ENCODE results near the gene TTC7B.

The TTC7B gene

DNA sequence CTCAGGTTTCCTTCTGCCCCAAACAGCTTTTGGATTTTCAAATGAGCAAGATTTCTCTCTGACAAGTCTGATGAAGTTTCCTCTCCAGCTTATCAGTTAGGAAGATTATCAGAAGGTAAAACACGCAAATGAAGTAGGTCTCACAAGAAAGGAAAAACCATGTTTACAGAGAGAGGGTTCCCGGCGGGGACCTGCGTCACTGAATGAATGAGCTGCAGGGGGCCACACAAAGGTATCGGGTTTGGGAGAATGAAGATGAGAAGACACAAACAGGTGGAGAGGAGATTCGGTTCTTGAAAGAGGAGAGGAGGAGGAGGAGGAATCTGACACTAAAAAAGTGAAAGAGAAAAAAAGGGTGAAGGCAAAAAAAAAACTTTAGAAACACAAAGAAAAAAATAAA lies 210.8 kb downstream of the TTC7B start:
- no peak overlapping the region for H3K27ac ChIP-seq
- TF ChIP-seq, protein P1, sequence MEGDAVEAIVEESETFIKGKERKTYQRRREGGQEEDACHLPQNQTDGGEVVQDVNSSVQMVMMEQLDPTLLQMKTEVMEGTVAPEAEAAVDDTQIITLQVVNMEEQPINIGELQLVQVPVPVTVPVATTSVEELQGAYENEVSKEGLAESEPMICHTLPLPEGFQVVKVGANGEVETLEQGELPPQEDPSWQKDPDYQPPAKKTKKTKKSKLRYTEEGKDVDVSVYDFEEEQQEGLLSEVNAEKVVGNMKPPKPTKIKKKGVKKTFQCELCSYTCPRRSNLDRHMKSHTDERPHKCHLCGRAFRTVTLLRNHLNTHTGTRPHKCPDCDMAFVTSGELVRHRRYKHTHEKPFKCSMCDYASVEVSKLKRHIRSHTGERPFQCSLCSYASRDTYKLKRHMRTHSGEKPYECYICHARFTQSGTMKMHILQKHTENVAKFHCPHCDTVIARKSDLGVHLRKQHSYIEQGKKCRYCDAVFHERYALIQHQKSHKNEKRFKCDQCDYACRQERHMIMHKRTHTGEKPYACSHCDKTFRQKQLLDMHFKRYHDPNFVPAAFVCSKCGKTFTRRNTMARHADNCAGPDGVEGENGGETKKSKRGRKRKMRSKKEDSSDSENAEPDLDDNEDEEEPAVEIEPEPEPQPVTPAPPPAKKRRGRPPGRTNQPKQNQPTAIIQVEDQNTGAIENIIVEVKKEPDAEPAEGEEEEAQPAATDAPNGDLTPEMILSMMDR (conservative IDR thresholded peaks at IDR 0.05) = no peak

DNA sequence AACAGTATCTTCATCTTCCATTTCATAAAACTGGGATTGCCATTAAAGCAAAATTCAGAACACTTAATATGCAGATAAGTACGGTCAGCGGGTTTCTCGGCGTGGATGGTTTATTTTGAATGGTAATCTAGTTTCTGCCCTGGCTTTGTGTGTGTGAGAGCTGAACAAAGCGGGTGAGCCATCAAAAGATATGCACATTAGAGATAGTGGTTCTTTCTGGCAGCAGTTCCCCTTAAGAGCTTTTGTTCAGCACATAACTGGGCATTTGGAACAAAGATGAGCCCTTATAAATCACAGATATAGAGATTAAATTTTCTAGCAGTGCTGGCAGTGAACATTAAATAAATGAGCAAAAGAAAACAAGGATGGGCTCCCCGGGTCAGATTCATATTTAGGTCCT lies 211.9 kb downstream of the TTC7B start:
- H3K27ac ChIP-seq = no peak overlapping the region
- TF ChIP-seq, protein P1 (conservative IDR thresholded peaks at IDR 0.05) = no peak

DNA sequence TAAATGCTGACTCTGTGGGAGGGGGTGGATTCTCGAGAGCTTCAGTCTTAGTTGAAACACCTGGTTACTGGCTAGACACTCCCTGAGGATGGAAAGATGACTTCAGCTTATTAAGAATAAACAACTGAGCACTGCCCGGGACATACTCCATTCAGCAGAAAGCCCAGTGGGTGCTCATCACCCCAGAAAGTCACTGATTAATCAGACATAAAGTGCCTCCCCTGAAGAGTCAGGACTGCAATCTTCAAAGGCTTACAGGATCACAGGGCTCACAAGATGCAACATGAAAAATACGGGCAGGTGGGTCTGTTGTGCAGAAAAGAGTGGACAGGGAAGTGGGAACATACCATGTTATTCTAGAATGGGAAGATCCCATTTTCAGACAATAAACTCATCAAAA lies 212.4 kb downstream of the TTC7B start:
- TF ChIP-seq, protein P1 (conservative IDR thresholded peaks at IDR 0.05) = no peak
- H3K27ac ChIP-seq = no peak overlapping the region

DNA sequence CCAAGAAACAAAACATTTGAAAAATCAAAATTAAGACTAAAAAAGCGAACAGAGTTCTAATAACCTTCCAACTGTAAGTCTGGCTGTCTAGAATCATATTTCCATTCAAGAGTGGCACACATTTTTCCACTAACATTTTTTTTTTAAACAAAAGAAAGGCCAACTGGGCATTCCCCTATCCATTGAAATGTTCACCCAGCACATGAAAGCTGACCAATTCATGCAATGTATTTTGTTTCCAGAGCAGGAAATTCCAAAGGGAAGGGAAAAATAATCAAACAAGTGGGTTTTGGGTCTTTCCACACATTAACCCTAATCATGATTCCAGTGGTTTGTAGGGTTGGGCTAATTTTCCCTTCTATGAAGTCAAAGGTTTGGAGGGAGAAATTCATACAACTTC lies 212.9 kb downstream of the TTC7B start:
- TF ChIP-seq, protein P1 (conservative IDR thresholded peaks at IDR 0.05) = no peak
- H3K27ac ChIP-seq = no peak overlapping the region

DNA sequence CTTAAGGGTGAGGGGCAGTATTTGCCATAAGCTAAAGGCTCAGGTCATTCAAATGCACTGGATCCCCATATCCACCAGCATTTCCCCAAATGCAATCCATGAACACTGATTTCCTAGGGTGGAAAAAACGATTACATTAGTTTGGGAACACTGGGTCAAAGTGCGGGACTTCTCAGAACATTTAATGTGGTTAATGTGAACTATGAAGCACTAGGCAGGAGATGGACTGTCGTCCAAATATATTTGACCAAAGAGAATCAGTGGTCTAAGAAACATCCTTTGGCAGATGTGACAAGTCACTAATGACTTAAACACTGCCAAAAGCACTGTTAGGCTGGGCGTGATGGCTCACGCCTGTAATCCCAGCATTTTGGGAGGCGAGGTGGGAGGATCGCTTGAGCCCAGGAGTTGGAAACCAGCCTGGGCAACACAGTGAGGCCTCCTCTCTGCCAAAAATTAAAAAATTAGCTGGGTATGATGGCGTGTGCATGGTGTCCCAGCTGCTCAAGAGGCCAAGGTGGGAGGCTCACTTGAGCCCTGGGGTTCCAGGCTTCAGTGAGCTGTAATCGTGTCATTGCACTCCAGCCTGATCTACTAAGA lies 214.0 kb downstream of the TTC7B start:
- no peak overlapping the region for H3K27ac ChIP-seq
- TF ChIP-seq, protein P1 (conservative IDR thresholded peaks at IDR 0.05) = no peak

DNA sequence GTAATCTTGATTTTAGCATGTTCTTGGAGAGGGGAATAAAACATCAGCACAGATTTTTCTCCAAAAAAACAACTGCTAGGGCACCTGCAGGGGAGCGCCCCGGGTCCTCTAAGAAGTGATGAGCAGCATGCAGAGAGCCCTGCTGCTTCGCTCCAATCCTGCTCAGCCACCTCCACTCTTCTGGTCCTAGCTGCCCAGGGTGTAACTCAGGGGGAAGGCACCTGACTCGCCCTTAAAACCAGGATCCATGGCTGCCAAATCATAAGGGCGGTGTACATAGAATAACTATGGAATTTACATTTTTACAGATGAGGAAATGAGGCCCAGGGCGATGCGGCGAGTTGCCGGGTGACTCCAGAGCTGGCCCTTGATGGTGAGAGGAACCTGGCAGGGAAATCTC lies 214.7 kb downstream of the TTC7B start:
- TF ChIP-seq, protein P1 (conservative IDR thresholded peaks at IDR 0.05) = no peak
- H3K27ac ChIP-seq = no peak overlapping the region

DNA sequence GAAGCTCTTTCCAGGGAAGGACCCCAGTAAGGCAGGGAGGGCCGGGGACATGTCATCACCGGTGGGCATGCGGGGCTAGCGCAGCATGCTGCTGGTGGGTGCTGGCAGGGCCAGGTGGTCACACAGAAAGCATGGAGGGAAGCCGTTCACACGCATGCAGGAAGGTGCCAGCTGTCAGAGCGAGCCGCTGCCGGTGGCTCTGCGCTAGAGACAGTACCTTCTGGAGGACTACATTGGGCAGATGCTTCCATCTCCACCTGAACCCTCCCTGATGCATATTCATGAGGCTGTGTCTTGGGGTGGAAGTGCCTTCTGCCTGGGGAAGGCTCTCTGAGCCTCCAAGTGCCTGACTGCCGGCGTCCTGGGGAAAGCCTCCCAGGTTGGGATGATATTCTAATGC lies 215.6 kb downstream of the TTC7B start:
- H3K27ac ChIP-seq = no peak overlapping the region
- TF ChIP-seq, protein P1 (conservative IDR thresholded peaks at IDR 0.05) = no peak
